H1 (cell line): Measurements from ENCODE around the gene GCK. TPM values are rescaled to one million over a fixed set of nuclear protein-coding genes. Genes with fewer than 3 reads are reported as not detected.

Experiments
- CTCF ChIA-PET: fragments of 300-600 bp; sonication (Branson Sonifier 250); formaldehyde crosslinking; loops from one replicate; lab custom pipeline; 2021; ENCODE audit not compliant: partially characterized antibody; lab: Charles Lee
- POLR2A ChIA-PET: fragments of 300-600 bp; sonication (Branson Sonifier 250); formaldehyde crosslinking; loops from one replicate; lab custom pipeline; 2021; ENCODE audit warnings: inconsistent platforms; ENCODE audit not compliant: partially characterized antibody; lab: Charles Lee
- DNase-seq, 2 experiments: peaks; one replicate each; pipeline versions ENCODE4 v3.0.0 to v3.0.0-alpha.2; 2010 to 2022; ENCODE audit warnings: low spot score in 2 of 2, low read depth in 1 of 2, mixed read lengths in 1 of 2
- FAIRE-seq: peaks from 2 replicates; lab custom pipeline; 2011; peaks lifted over from hg19 to GRCh38; lab: Jason Lieb, UNC
- H2AFZ ChIP-seq: 2 replicates; pipeline ENCODE4 v1.8.1; 2012; ENCODE audit warnings: low read length, inconsistent platforms
- H2AK5ac ChIP-seq: 2 replicates; pipeline ENCODE4 v1.6.1; 2013; ENCODE audit warnings: low read depth, low read length
- H2BK120ac ChIP-seq: replicated peaks from 2 replicates; pipeline ENCODE3; 2013; ENCODE audit warnings: low read depth, low read length, inconsistent platforms
- H2BK12ac ChIP-seq: 2 replicates; pipeline ENCODE4 v1.6.1; 2013; ENCODE audit warnings: low read depth, low read length
- H2BK15ac ChIP-seq: 2 replicates; pipeline ENCODE4 v1.6.1; 2013; ENCODE audit warnings: low read length
- H2BK20ac ChIP-seq: 2 replicates; pipeline ENCODE4 v1.6.1; 2013; ENCODE audit warnings: low read length
- H2BK5ac ChIP-seq: 2 replicates; pipeline ENCODE4 v1.6.1; 2013; ENCODE audit warnings: low read depth, low read length
- H3K14ac ChIP-seq: 2 replicates; pipeline ENCODE4 v1.6.1; 2013; ENCODE audit warnings: inconsistent platforms; ENCODE audit not compliant: insufficient read length
- H3K18ac ChIP-seq: 2 replicates; pipeline ENCODE4 v1.6.1; 2013; ENCODE audit warnings: low read length; ENCODE audit errors: extremely low read depth
- H3K23ac ChIP-seq: 2 replicates; pipeline ENCODE4 v1.6.1; 2013; ENCODE audit warnings: inconsistent platforms; ENCODE audit not compliant: insufficient read length
- H3K23me2 ChIP-seq: 2 replicates; pipeline ENCODE4 v1.6.1; 2013; ENCODE audit warnings: low read depth, low read length
- H3K27ac ChIP-seq: 2 replicates; pipeline ENCODE4 v1.6.1; 2011; ENCODE audit warnings: low read depth, low read length, inconsistent platforms
- H3K27me3 ChIP-seq, 4 experiments: replicated peaks in 1 of 4; 1 replicate in 1 of 4; 2 replicates in 3 of 4; pipeline versions ENCODE4 v1.6.1 to v1.8.1; 2011 to 2013; ENCODE audit warnings: low read length in 3 of 4, mild to moderate bottlenecking in 3 of 4, inconsistent platforms in 2 of 4, mixed read lengths in 2 of 4, moderate library complexity in 1 of 4; ENCODE audit not compliant: control insufficient read depth in 3 of 4, insufficient read depth in 3 of 4; ENCODE audit errors: extremely low read depth in 1 of 4
- H3K36me3 ChIP-seq, 4 experiments: 2 replicates each; pipeline versions ENCODE4 v1.6.1 to v1.8.1; 2011 to 2013; ENCODE audit warnings: mild to moderate bottlenecking in 4 of 4, low read length in 3 of 4, moderate library complexity in 2 of 4, control low read depth in 1 of 4, inconsistent platforms in 1 of 4; ENCODE audit not compliant: insufficient read depth in 4 of 4, control insufficient read depth in 2 of 4
- H3K4ac ChIP-seq: replicated peaks from 2 replicates; pipeline ENCODE3; 2013; ENCODE audit warnings: low read length, low read depth, mixed read lengths, inconsistent platforms; ENCODE audit not compliant: insufficient read length
- H3K4me1 ChIP-seq, 4 experiments: replicated peaks in 1 of 4; 1 replicate in 1 of 4; 2 replicates in 3 of 4; pipeline versions ENCODE4 v1.6.1 to v1.8.1; 2011 to 2013; ENCODE audit warnings: low read length in 3 of 4, inconsistent platforms in 2 of 4, mixed read lengths in 1 of 4; ENCODE audit not compliant: insufficient read depth in 4 of 4, control insufficient read depth in 3 of 4
- H3K4me2 ChIP-seq, 2 experiments: 2 replicates each; pipeline versions ENCODE4 v1.6.1 to v1.8.1; 2011 to 2013; ENCODE audit warnings: low read depth in 2 of 2, low read length in 2 of 2, control low read depth in 1 of 2, inconsistent platforms in 1 of 2, mild to moderate bottlenecking in 1 of 2; ENCODE audit not compliant: insufficient read depth in 1 of 2
- H3K4me3 ChIP-seq, 4 experiments: fragments of 200-600, 300-600 bp in 1 of 4; sonication (generic), shearing (Covaris generic), sonication (Bioruptor Twin) in 1 of 4; 2 replicates each; pipeline versions ENCODE4 v1.5.1 to v1.8.1; 2011 to 2016; ENCODE audit warnings: low read length in 4 of 4, low read depth in 3 of 4, control low read depth in 2 of 4, inconsistent platforms in 2 of 4, mild to moderate bottlenecking in 2 of 4, mixed read lengths in 1 of 4, moderate library complexity in 1 of 4; ENCODE audit not compliant: insufficient read depth in 2 of 4; ENCODE audit errors: extremely low read depth in 1 of 4
- H3K56ac ChIP-seq: replicated peaks from 2 replicates; pipeline ENCODE3; 2013; ENCODE audit warnings: low read depth, mild to moderate bottlenecking, mixed read lengths, low read length, inconsistent platforms; ENCODE audit not compliant: insufficient read length
- H3K79me1 ChIP-seq: 2 replicates; pipeline ENCODE4 v1.6.1; 2013; ENCODE audit warnings: low read depth, low read length, control low read depth
- H3K79me2 ChIP-seq, 2 experiments: 2 replicates each; pipeline versions ENCODE4 v1.6.1 to v1.8.1; 2012 to 2013; ENCODE audit warnings: low read length in 2 of 2, mild to moderate bottlenecking in 2 of 2, inconsistent platforms in 1 of 2; ENCODE audit not compliant: insufficient read depth in 2 of 2, control insufficient read depth in 1 of 2
- H3K9ac ChIP-seq, 4 experiments: replicated peaks in 1 of 4; 1 replicate in 1 of 4; 2 replicates in 3 of 4; pipeline versions ENCODE4 v1.6.1 to v1.8.1; 2011 to 2013; ENCODE audit warnings: low read depth in 3 of 4, low read length in 3 of 4, control low read depth in 2 of 4, mild to moderate bottlenecking in 2 of 4, moderate library complexity in 2 of 4, inconsistent platforms in 1 of 4; ENCODE audit errors: extremely low read depth in 1 of 4
- H3K9me3 ChIP-seq, 2 experiments: 2 replicates each; pipeline versions ENCODE4 v1.6.1 to v1.8.1; 2012 to 2013; ENCODE audit warnings: mild to moderate bottlenecking in 2 of 2, moderate library complexity in 2 of 2, control low read depth in 1 of 2, inconsistent platforms in 1 of 2, low read depth in 1 of 2, low read length in 1 of 2, mixed read lengths in 1 of 2; ENCODE audit not compliant: insufficient read depth in 2 of 2
- H4K20me1 ChIP-seq, 2 experiments: replicated peaks in 1 of 2; 2 replicates each; pipeline versions ENCODE3 to v1.8.1; 2011 to 2013; ENCODE audit warnings: inconsistent platforms in 2 of 2, low read length in 2 of 2, mild to moderate bottlenecking in 1 of 2; ENCODE audit not compliant: insufficient read depth in 2 of 2, control insufficient read depth in 1 of 2
- H4K5ac ChIP-seq: 2 replicates; pipeline ENCODE4 v1.6.1; 2013; ENCODE audit warnings: low read length, low read depth, mixed read lengths, inconsistent platforms; ENCODE audit not compliant: insufficient read length
- H4K8ac ChIP-seq: 2 replicates; pipeline ENCODE4 v1.8.0; 2013; ENCODE audit warnings: mild to moderate bottlenecking, moderate library complexity, low read length, inconsistent platforms; ENCODE audit not compliant: insufficient read depth; ENCODE audit errors: extremely low read depth
- H4K91ac ChIP-seq: replicated peaks from 2 replicates; pipeline ENCODE3; 2013; ENCODE audit warnings: low read length, mixed read lengths, inconsistent platforms; ENCODE audit not compliant: insufficient read length
- BACH1 ChIP-seq: IDR thresholded peaks from 2 replicates; pipeline ENCODE4 v1.6.1; 2012; ENCODE audit warnings: low read length, improper control_type of control experiment
- BRCA1 ChIP-seq: IDR thresholded peaks from 2 replicates; pipeline ENCODE4 v1.6.1; 2012; ENCODE audit warnings: low read depth, low read length, improper control_type of control experiment
- CHD1 ChIP-seq: IDR thresholded peaks from 2 replicates; pipeline ENCODE4 v1.6.1; 2012; ENCODE audit warnings: low read depth, low read length, improper control_type of control experiment
- CREB1 ChIP-seq: IDR thresholded peaks from 2 replicates; pipeline ENCODE4 v1.6.1; 2012; ENCODE audit warnings: inconsistent platforms
- HDAC2 ChIP-seq, 2 experiments: fragments of 300-600 bp in 1 of 2; sonication (generic) in 1 of 2; IDR thresholded peaks; 2 replicates each; pipeline ENCODE4 v1.6.1; 2011 to 2012; ENCODE audit warnings: low read depth in 2 of 2, low read length in 2 of 2, mild to moderate bottlenecking in 2 of 2, moderate library complexity in 2 of 2, borderline replicate concordance in 1 of 2, inconsistent platforms in 1 of 2
- HDAC6 ChIP-seq: IDR thresholded peaks from one replicate; pipeline ENCODE4 v1.7.1; 2012; ENCODE audit warnings: low read depth, mild to moderate bottlenecking, inconsistent platforms, low read length, moderate library complexity
- JUN ChIP-seq: IDR thresholded peaks from 2 replicates; pipeline ENCODE4 v1.6.1; 2011; ENCODE audit warnings: low read depth, mild to moderate bottlenecking, improper control_type of control experiment, low read length
- JUND ChIP-seq: IDR thresholded peaks from 2 replicates; pipeline ENCODE4 v1.6.1; 2011; ENCODE audit warnings: mild to moderate bottlenecking, improper control_type of control experiment, low read length
- KDM1A ChIP-seq: fragments of 200-600, 300-600 bp; sonication (generic); IDR thresholded peaks from 2 replicates; pipeline ENCODE4 v1.7.1; 2016; ENCODE audit warnings: mild to moderate bottlenecking, low read length, borderline replicate concordance
- MAFK ChIP-seq: IDR thresholded peaks from 2 replicates; pipeline ENCODE4 v1.6.1; 2012; ENCODE audit warnings: low read depth, mild to moderate bottlenecking, improper control_type of control experiment, low read length
- POLR2A ChIP-seq, 2 experiments: IDR thresholded peaks; 1 replicate in 1 of 2; 2 replicates in 1 of 2; pipeline ENCODE4 v1.6.1; 2011; ENCODE audit warnings: low read depth in 2 of 2, low read length in 2 of 2, mild to moderate bottlenecking in 2 of 2; ENCODE audit errors: control extremely low read depth in 1 of 2
- SIRT6 ChIP-seq: IDR thresholded peaks from one replicate; pipeline ENCODE4 v1.7.1; 2012; ENCODE audit warnings: low read length, inconsistent platforms
- SP1 ChIP-seq: IDR thresholded peaks from 2 replicates; pipeline ENCODE4 v1.6.1; 2011; ENCODE audit warnings: low read depth, low read length
- TBP ChIP-seq: IDR thresholded peaks from 2 replicates; pipeline ENCODE4 v1.6.1; 2011; ENCODE audit warnings: low read depth, low read length, improper control_type of control experiment
- TCF12 ChIP-seq: IDR thresholded peaks from 2 replicates; pipeline ENCODE4 v1.6.1; 2011; ENCODE audit warnings: low read depth, mild to moderate bottlenecking, low read length
- TEAD4 ChIP-seq: IDR thresholded peaks from 2 replicates; pipeline ENCODE4 v1.6.1; 2012; ENCODE audit warnings: low read depth, low read length, inconsistent platforms, mixed read lengths
- WGBS, 2 experiments: shearing (Covaris generic) in 1 of 2; methylation state at CpG; one replicate each; pipeline versions ENCODE4 v1.1.6 to v1.1.7; 2013 to 2015; ENCODE audit warnings: low lambda C conversion rate in 2 of 2, mixed read lengths in 2 of 2, inconsistent platforms in 1 of 2, low coverage in 1 of 2, missing lambda C conversion rate in 1 of 2; ENCODE audit not compliant: insufficient replicate concordance in 2 of 2, insufficient coverage in 1 of 2, insufficient read length in 1 of 2; ENCODE audit errors: extremely low coverage in 1 of 2, missing lambda C conversion rate in 1 of 2; 5-methylcytosine and 5-hydroxymethylcytosine counted together
- polyA plus RNA-seq, 7 experiments: library from polyadenylated mRNA; depleted of rRNA in 3 of 7; stranded (reverse) in 5 of 7; unstranded in 2 of 7; fragments of >200 nt in 5 of 7; fragments of 200-250 nt in 2 of 7; gene quantifications; 1 replicate in 5 of 7; 2 replicates in 1 of 7; 4 replicates in 1 of 7; pipeline versions ENCODE4 v1.2.1 to v1.2.3, GENCODE V29; 2011 to 2013; ENCODE audit warnings: missing spikeins in 2 of 7, mixed read lengths in 2 of 7
- total RNA-seq: library from RNA; stranded (reverse); fragmentation: NEBNext Ultra II Directional; extraction: Animal tissue kit (Norgen Biotek cat#: 25700); gene quantifications from 2 replicates; pipeline ENCODE4 v1.2.1, GENCODE V29; 2021

GCK gene
- total and polyA plus RNA-seq, 2 of the 8 experiments (the other 6 are each of a cell fraction or from before 2014, with no cell fraction given): 2.4 to 4.9 TPM

- Histone ChIP-seq H3K27me3 (peaks cover 0 to 3% (median 2%) of the 10 kb centered on the region in 4 experiments; a peak in 2 of 7 replicates), H3K79me2 (no peaks in the 10 kb centered on the region), H3K9me3 (no peaks in the 10 kb centered on the region), H3K56ac (no peak overlapping the region), H3K23me2 (no peaks in the 10 kb centered on the region), H4K8ac (no peak overlapping the region), H4K91ac (no peak overlapping the region)
- 72% methylated on average over 2 of the region's 2 CpGs; no CpG with 5 or more reads in 1 of the 2 experiments for WGBS, 2 experiments
- DNase-seq: no peak
- TF ChIP-seq TCF12 (no peak), BACH1 (no peak), MAFK (no peak), BRCA1 (no peak), JUN (no peak), TEAD4 (no peak), HDAC2 (IDR thresholded peaks at IDR 0.05; ENCODE audit: borderline replicate concordance in 1 of 2, low read depth in 2 of 2, low read length in 2 of 2) (no peak), SIRT6 (no peak), KDM1A (no peak), TBP (no peak), HDAC6 (no peak), JUND (no peak), SP1 (no peak), CREB1 (no peak), CHD1 (no peak), POLR2A (IDR thresholded peaks at IDR 0.05; ENCODE audit: control extremely low read depth in 1 of 2, low read depth in 2 of 2, low read length in 2 of 2) (no peak)
- TF ChIP-seq, all 59 proteins: peak for 0
- no peaks in the 10 kb centered on the region for H3K36me3 ChIP-seq
- no peak overlapping the region for H2BK12ac ChIP-seq
- H3K14ac ChIP-seq: no peak overlapping the region
- H4K20me1 ChIP-seq: no peaks in the 10 kb centered on the region
- H2BK15ac ChIP-seq: no peak overlapping the region
- H2AFZ ChIP-seq: no peak overlapping the region
- no peak overlapping the region for H3K23ac ChIP-seq
- no peak overlapping the region for H2AK5ac ChIP-seq
- H3K18ac ChIP-seq: no peak overlapping the region
- H2BK20ac ChIP-seq: no peak overlapping the region
- no peak overlapping the region for H3K27ac ChIP-seq
- H2BK5ac ChIP-seq: no peak overlapping the region
- H3K79me1 ChIP-seq: no peaks in the 10 kb centered on the region
- POLR2A ChIA-PET: no interaction called here
- no peak overlapping the region for H2BK120ac ChIP-seq
- no peak overlapping the region for H3K9ac ChIP-seq
- FAIRE-seq: no peak
- H3K4me1 ChIP-seq: no peaks in the 10 kb centered on the region; a peak in 1 of 7 replicates
- no peak overlapping the region for H4K5ac ChIP-seq
- H3K4me2 ChIP-seq: no peak overlapping the region
- CTCF ChIA-PET: interaction anchor here (0.6 to 4.3 kb wide), 9 partner anchors 15 to 102 kb away, joined by 3 to 46 read pairs (median 4); no protein-coding TSS in a partner anchor
- no peak overlapping the region for H3K4ac ChIP-seq
- H3K4me3 ChIP-seq: no peak overlapping the region
Measured at GRCh38 chr7:44194069-44194468, 4.8 kb upstream of the GCK start.
